ENCODE results near the gene TLL2. TPM values are rescaled to one million over a fixed set of nuclear protein-coding genes. Genes with fewer than 3 reads are reported as not detected.

The TLL2 gene
- total RNA-seq, 1 experiment from 2014 or later = 9.1 TPM

- TF ChIP-seq, protein P1, sequence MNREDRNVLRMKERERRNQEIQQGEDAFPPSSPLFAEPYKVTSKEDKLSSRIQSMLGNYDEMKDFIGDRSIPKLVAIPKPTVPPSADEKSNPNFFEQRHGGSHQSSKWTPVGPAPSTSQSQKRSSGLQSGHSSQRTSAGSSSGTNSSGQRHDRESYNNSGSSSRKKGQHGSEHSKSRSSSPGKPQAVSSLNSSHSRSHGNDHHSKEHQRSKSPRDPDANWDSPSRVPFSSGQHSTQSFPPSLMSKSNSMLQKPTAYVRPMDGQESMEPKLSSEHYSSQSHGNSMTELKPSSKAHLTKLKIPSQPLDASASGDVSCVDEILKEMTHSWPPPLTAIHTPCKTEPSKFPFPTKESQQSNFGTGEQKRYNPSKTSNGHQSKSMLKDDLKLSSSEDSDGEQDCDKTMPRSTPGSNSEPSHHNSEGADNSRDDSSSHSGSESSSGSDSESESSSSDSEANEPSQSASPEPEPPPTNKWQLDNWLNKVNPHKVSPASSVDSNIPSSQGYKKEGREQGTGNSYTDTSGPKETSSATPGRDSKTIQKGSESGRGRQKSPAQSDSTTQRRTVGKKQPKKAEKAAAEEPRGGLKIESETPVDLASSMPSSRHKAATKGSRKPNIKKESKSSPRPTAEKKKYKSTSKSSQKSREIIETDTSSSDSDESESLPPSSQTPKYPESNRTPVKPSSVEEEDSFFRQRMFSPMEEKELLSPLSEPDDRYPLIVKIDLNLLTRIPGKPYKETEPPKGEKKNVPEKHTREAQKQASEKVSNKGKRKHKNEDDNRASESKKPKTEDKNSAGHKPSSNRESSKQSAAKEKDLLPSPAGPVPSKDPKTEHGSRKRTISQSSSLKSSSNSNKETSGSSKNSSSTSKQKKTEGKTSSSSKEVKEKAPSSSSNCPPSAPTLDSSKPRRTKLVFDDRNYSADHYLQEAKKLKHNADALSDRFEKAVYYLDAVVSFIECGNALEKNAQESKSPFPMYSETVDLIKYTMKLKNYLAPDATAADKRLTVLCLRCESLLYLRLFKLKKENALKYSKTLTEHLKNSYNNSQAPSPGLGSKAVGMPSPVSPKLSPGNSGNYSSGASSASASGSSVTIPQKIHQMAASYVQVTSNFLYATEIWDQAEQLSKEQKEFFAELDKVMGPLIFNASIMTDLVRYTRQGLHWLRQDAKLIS (CRISPR knock-in tag; IDR thresholded peaks at IDR 0.05; ENCODE audit: borderline replicate concordance) = no peak
- TF ChIP-seq GABPB1 (CRISPR knock-in tag; IDR thresholded peaks at IDR 0.05) (no peak), GTF2I (CRISPR knock-in tag; conservative IDR thresholded peaks at IDR 0.05) (no peak), SMAD4 (CRISPR knock-in tag; IDR thresholded peaks at IDR 0.05) (no peak), E2F4 (CRISPR knock-in tag; IDR thresholded peaks at IDR 0.05; ENCODE audit: borderline replicate concordance, low read depth) (no peak)
Observed at GRCh38 chr10:96538683-96539082, 25.0 kb upstream of the TLL2 start (continued).

GRCh38 chr10:96536129-96536528 is 22.4 kb upstream of the TLL2 start:
- Mint-ChIP-seq H3K36me3 (peaks cover 26% of the 10 kb centered on the region), H3K27ac (no peak overlapping the region), H3K9me3 (no peaks in the 10 kb centered on the region), H3K27me3 (ENCODE audit: low read depth) (no peaks in the 10 kb centered on the region), H3K4me1 (peaks cover 1% of the 10 kb centered on the region; the same call in 1 of the 2 replicates), H3K4me3 (no peak overlapping the region)
- ChIA-PET POLR2A (no interaction called here), CTCF (interaction anchor here (1.0 to 3.3 kb wide), 2 partner anchors 22 to 161 kb away, joined by 3 to 11 read pairs; partner anchors contain the start of gene TLL2)
- ATAC-seq (no peak), DNase-seq (ENCODE audit: low spot score) (no peak)
- no peak for TF ChIP-seq ZNF512 (CRISPR knock-in tag; IDR thresholded peaks at IDR 0.05; ENCODE audit: borderline replicate concordance)
- no peak for TF ChIP-seq TEAD4 (CRISPR knock-in tag; IDR thresholded peaks at IDR 0.05)
- no peak for TF ChIP-seq GTF2I (CRISPR knock-in tag; conservative IDR thresholded peaks at IDR 0.05)
- no peak for TF ChIP-seq ZNF263 (CRISPR knock-in tag; IDR thresholded peaks at IDR 0.05; ENCODE audit: low read depth)
- TF ChIP-seq ZNF425 (CRISPR knock-in tag; conservative IDR thresholded peaks at IDR 0.05) = no peak
- TF ChIP-seq, protein P2, sequence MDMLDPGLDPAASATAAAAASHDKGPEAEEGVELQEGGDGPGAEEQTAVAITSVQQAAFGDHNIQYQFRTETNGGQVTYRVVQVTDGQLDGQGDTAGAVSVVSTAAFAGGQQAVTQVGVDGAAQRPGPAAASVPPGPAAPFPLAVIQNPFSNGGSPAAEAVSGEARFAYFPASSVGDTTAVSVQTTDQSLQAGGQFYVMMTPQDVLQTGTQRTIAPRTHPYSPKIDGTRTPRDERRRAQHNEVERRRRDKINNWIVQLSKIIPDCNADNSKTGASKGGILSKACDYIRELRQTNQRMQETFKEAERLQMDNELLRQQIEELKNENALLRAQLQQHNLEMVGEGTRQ (CRISPR knock-in tag; IDR thresholded peaks at IDR 0.05) = no peak
- TF ChIP-seq SMAD4 (CRISPR knock-in tag; IDR thresholded peaks at IDR 0.05) = no peak
- TF ChIP-seq RORB (CRISPR knock-in tag; IDR thresholded peaks at IDR 0.05) = no peak
- no peak for TF ChIP-seq PRRX2 (CRISPR knock-in tag; IDR thresholded peaks at IDR 0.05)
- TF ChIP-seq, protein P3, sequence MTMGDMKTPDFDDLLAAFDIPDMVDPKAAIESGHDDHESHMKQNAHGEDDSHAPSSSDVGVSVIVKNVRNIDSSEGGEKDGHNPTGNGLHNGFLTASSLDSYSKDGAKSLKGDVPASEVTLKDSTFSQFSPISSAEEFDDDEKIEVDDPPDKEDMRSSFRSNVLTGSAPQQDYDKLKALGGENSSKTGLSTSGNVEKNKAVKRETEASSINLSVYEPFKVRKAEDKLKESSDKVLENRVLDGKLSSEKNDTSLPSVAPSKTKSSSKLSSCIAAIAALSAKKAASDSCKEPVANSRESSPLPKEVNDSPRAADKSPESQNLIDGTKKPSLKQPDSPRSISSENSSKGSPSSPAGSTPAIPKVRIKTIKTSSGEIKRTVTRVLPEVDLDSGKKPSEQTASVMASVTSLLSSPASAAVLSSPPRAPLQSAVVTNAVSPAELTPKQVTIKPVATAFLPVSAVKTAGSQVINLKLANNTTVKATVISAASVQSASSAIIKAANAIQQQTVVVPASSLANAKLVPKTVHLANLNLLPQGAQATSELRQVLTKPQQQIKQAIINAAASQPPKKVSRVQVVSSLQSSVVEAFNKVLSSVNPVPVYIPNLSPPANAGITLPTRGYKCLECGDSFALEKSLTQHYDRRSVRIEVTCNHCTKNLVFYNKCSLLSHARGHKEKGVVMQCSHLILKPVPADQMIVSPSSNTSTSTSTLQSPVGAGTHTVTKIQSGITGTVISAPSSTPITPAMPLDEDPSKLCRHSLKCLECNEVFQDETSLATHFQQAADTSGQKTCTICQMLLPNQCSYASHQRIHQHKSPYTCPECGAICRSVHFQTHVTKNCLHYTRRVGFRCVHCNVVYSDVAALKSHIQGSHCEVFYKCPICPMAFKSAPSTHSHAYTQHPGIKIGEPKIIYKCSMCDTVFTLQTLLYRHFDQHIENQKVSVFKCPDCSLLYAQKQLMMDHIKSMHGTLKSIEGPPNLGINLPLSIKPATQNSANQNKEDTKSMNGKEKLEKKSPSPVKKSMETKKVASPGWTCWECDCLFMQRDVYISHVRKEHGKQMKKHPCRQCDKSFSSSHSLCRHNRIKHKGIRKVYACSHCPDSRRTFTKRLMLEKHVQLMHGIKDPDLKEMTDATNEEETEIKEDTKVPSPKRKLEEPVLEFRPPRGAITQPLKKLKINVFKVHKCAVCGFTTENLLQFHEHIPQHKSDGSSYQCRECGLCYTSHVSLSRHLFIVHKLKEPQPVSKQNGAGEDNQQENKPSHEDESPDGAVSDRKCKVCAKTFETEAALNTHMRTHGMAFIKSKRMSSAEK (CRISPR knock-in tag; IDR thresholded peaks at IDR 0.05; ENCODE audit: borderline replicate concordance) = no peak

Measured in WTC11 (cell line).